DMS114 treated with DMSO at 0.1 percent for 48 hours (cell line): Measurements from ENCODE around the gene RFX8.
A peak's percentile ranks its signal among the peaks of the same experiment; 100 is the strongest.
"Not testable (repeated sequence)": the region's sequence is repeated elsewhere in the genome, so short reads cannot be mapped to it uniquely, and the experiment has no call there.

Experiments
- DNase-seq: peaks from one replicate; lab custom pipeline; 2025; ENCODE audit not compliant: unreplicated experiment; lab: John Stamatoyannopoulos, UW

The RFX8 gene

DNA sequence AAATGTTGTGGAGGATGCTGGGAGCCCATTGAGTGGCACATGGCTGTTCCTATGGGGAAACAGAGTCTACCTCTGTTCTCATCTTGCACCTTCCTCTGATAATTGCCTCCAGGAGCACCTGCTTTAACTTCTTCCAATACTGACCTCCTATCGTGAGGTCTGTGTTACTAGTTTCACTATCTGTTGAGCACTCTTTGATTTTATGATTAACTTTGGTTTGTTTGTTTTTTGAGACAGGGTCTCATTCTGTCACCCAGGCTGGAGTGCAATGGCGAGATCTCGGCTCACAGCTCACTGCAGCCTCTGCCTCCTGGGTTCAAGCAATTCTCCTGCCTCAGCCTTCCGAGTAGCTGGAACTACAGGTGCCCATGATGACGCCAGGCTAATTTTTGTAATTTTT, 12.1 kb upstream of the RFX8 start:
- no peak for DNase-seq

DNA sequence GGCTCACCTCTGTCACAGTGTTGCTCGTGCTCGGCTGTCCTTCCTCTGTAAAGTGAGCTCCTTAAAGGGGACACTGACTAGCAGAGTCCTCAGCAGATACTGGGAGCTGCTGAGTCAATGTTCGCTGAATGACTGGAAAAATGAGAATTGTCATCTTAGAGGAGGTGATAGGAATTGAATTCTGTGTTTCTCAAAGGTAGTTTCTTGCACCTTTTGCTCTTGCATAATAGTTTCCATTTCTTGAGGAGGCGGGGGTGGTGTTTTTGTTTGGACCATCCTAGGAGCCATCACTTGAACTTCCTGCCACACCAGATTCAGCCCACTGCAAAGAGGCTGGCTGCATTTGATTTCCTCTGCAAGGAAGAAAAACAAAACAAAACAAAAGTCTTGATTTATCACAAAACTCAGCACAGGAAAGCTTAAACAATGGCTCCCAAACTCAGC, 11.4 kb upstream of the RFX8 start:
- no peak for DNase-seq

DNA sequence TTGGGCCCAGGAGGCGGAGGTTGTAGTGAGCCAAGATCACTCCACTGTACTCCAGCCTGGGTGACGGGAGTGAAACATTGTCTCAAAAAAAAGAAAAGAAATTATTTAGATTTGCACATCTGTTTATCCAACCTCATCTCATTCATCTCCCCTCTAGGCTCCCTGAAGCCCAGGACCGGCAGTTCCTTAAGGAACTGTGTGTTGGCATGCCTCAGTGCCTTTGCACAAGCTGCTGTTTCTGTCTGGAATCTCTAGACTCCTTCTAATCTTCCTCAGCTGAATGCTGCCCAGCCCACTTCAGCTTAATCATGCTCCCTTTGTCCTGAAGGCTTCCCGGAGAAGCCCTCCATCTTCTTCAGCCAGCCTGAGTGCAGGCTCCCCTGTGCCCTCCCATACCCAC, 10.9 kb upstream of the RFX8 start:
- no peak for DNase-seq

DNA sequence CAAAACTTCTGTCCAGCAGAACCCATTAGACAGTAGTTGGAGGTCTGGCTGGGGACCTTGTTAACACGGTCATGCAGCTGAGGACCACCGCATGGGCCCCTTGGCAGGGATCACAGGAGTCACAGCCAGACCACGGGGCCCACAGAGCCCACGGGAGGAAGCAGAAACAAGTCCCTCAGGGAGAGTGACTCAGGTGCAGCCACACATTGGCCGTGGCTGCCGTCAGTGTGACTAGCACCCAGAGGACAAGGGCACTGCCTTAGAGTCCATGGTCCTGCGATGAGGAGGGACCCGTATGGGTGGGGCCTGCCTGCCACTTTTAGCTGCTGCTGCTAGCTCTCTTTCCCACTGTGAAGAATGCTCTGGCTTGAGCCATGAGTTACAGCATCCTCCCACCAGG, 5.9 kb upstream of the RFX8 start:
- no peak for DNase-seq

DNA sequence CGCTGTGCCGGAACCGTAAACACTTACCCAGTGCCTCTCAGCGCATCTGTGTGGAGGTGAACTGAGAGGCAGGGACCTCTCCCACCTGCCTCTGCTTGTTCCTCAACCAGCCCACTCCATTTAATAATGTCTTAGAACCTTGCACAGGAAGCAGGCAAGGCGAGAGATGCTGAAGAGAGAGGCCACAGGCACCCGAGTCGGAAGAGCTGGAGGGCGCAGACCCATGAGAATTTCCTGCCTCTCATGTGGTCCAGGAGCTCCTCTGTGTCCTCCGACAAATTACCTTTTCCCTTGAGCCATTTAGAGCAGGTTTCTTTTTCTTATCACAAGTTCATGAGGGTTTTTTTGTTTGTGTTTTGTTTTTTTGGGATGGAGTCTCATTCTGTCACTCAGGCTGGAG, 4.9 kb upstream of the RFX8 start:
- DNase-seq = no peak

DNA sequence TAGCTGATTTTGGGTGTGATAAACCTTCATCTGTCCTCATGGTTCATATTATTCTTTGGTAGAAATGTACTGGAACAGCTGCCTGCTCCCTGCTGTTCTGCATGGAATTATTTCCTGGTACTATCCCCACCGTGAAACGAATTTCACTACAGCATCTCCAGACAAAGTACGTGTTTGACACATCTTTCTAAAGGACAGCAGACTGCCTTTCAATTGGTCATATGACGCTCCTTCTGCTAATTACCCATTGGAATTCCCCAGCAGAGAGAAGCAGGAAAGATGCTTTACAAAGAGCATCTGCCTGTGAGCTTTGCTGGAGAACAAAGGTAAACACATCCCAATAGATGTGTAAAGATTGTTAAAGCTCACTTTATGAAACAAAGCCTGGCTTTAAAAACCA, 4.4 kb upstream of the RFX8 start:
- no peak for DNase-seq

DNA sequence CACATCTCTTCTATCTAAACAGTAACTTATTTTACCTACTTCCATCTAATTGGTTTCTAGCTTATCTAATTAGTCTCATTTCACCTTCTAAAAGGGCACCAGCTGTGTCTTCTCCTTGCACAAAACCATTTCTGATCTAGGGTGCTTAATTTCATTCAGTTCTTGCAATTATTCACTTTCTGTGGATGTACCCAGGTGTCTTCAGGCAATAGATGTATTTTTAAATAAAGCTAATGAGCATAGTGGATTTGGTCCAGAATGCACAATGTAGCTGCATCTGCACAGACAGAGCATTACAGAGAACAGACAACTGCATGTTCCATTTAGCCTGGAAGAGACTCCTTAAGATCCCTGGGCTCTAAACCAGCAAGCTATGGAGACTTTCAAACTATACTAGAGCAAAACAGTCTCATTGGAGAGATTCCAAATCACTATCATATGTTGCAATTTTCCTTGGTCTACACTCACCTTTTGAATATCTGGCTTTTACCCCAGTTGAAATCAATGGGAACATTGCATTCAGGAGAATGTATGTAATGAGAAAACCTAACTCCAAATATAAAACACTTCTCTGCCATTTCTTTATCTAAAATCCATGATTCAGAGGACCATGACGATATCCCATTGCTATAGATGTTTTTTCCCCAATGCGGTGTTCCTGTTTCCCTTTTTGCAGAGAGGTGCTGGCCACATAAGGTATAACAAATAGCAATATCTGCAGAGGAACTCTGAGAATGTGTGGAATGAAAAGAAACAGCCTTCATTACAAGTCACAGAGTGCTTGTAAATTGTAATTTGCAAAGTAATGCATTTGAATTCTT, 3.5 kb upstream of the RFX8 start:
- DNase-seq = no peak

DNA sequence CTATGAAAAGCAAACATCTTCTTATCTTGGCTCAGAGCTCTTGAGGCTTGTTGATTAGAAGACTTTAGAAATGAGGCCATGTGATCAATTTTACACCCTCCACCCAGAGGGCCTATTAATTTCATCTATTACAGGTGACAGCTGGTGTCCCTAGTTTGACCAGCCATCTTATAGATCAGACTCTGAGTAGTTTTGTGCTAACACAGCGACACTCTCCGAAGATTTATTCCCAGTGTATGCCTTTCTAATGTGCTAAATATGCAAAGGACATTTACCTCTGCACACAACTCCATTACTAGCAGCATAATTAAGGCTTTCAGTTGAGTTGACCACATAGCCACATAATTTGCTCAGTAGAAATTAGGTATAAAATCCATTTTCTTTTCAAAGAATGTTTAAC, 2.6 kb upstream of the RFX8 start:
- no peak for DNase-seq

DNA sequence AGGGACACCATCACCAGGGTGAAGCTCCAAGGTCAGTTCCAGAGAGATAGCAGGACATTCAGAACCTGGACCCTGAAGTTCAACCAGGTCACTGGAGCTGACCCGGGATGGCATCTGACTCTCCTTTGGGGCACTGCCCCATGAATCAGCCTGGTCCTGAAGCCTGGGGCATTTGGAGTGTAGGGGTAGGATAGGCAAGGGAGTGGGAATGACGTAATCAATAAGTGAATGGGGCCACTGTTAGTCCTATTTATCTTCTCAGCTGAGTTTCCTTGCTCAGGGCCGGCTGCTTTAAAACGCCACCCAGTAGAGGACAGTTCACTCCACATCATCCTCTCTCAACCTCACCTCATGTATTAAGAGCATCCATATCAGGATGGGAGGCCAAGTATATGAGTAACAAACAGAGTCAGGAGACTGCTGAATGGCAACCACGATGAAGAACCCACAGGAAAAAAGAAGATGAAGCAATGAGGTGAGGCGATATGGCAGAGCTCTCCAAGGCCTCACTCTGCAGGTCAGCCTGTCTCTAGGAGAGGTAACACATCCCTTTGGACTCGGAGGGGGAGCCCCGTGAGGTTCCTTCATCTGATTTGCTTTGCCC, 1.8 kb upstream of the RFX8 start:
- no peak for DNase-seq

DNA sequence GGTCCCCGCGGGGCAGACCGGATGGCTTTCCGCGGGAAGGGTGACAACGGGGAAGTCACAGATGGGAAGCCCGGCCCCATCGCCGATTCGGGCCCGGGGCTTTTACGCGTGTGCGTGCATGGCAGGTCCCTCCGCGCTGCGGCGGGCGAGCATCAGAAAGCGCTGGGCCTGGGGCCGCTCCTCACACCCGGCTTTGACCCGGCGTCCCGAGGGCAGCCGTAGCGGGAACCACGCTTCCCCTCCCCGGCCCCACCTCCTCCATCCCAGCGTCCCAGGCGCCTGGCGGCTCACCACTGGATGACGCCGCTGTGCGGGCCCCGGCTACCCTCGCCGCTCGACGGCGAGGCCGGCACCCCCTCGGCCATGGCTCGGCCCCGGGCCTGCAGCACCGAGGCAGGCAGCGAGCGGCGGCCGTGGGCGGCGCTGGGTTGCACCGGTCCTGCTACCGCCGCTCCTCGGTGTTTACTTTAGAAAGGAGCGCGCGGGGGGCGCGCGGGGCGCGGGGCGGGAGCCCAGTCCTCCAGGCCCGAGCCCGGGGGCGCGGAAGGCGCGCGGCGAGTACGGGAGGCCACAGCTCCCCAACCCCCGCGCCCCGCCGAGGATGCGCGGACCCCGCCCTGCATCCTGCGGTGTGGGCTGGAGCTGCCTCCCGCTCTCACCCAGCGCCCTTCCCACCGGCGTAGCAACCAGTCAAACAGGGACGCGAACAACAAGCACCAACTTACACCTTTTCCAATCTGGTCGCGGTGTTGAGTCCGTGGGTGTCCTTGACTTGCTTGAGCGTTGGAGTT, 806 bp downstream of the RFX8 start:
- peak; percentile 22 for DNase-seq

DNA sequence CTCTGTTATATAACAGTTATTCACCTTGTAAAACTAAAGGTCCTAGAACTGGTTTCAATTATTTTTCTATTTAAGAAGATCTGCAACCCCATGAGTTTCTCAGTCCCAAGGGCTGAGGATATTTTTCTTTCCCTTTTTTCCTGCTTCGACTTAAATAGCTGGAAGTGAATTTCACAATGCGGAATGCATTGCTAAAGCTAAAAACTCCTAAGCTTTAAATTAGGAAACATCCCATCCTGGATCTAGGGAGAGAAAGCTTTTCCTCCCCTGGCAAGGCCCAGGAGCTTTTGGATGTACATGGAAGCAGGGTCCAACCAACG, 1.4 kb downstream of the RFX8 start:
- DNase-seq = no peak

DNA sequence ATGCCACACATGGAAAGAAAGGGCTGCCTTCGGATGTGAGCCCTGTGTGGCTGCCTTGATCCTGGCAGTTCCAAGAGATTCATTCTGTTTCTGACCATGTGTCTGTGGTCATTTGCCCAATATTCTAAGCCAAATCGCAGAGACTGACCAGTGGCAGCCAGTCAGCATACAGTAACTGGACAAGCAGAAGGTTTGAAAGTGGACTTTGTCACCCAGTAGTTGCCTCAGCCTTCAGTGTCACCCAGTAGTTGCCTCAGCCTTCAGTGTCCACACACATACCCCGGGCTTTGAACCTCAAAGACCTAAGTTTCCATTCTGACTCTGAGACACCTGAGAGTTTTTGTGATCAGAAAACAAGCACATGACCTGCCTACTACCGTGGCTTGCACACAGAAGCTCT, 5.0 kb downstream of the RFX8 start:
- no peak for DNase-seq

DNA sequence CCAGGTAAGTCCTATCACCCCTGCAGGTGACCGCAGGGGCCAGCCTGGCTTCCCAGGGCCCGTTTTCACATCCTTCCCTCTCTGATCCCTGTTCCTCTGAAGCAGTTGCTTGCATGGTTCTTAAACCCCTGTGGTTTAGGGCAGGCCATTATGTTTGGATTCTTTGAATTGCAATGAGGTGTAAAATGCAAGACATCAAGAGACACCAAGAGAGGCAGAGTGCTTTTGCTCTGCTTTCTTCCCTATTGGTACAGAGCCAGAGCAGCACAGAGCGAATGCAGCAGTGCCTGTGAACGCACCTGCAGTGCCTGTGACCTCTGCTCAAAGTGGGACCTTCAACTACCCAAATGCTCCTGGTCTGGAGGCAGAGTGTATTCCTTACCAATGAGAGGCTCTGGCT, 7.6 kb downstream of the RFX8 start:
- no peak for DNase-seq

DNA sequence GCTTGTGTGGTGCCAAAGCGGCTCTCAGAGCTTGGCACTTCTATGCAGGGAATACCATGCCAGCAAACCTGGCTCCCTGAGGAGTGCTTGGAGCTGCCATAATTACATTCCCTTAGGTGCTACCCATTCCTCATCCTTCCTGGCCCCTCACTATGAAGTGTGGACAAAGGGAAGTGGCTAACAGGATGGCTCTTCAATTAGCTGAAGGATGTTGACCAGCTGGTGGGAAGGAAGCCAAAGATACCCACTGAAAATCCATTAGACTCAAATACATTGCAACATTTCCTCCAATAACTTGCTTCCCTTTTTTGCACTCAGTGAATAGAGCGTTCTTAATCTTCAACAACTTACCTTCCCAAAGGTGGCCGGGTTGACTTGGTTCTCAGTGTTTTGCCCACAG, 8.5 kb downstream of the RFX8 start:
- DNase-seq = no peak

DNA sequence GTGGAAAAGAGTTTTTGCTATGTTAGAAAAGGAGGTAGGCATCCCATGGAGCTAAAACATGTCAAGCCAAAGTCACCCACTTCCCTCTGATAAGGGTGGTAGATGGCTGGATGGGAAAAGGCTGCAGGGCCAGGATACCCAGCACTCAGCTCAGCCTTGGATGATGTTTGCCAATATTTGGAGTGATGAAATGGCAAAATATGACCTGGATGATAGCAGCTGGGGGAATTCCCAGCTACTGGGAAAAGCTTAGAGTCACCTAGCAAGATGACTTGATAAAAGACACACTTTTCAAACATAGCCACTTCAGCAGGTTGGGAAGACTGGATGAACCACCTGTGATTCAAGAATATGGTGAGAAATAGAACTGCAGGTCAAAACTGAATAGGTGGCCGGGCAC, 10.1 kb downstream of the RFX8 start:
- DNase-seq = no peak

DNA sequence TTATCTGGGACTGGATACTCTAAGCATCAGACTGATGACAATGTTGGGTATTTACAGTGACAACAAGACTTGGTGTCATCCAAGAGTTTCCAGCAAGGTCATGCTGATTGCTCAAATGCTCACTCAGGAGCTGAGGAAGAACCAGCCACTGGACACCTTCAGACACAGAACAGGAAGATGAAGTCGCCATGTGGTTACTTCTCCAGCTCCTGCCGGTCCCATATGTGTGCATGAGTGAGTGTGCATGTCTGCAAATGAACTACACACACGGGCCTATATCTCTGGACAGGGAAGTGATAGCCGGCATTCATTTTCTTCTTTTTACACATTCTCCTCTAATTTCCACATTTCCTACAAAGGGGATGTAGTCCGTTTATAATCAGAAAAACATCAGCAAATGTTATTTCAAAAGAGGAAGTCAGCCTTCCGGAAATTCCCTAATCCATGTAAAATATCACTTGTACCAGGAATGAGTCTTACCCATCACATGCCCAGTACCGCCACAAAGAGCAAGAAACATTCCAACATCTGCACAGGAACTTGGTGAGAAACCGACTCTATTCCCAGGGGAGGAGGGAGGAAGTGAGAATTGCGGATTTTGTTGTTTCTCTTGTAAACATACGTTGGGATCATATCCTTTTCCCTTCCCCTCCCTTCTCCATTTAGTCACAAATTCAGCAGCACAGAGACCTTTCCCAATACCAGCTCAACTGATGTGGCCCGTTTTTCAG, 10.8 kb downstream of the RFX8 start:
- no peak for DNase-seq

DNA sequence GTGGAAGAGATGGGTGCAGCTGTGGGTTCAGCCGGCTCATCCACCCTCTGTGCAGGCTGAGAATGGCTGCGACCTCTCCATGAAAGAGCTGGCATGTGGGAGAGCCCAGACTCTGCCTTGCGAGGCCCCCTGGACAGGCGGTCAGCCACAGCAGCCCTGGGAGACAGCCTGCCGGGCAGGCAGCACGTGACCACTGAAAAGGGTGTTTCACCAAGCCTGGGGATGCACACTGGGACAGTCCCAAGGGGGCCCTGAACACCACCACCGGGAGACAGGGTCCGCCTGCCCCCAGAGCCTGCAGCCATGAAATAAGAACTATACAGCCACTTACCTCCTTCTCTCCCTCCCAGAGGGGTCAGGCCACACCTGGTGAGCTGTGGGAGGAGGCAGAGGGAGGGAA, 11.5 kb downstream of the RFX8 start:
- DNase-seq = no peak

DNA sequence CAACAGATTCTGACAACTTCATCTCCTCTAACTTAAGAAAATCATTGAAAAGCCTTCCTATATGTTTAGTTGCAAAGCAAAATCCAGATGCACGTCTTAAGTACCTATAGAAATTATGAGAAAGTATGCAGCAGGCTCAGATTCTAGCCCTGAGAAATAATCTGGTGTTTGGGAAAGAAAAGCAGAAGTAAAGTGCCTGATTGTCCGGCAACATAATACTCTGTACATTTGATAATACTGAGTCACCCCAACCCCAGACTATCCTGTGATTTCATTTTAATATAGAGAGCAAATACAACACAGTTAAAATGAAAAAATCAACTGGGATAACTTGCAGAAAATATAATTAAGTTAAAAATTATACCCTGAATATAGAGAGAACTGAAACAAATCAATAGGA, 13.5 kb downstream of the RFX8 start:
- DNase-seq = no peak

DNA sequence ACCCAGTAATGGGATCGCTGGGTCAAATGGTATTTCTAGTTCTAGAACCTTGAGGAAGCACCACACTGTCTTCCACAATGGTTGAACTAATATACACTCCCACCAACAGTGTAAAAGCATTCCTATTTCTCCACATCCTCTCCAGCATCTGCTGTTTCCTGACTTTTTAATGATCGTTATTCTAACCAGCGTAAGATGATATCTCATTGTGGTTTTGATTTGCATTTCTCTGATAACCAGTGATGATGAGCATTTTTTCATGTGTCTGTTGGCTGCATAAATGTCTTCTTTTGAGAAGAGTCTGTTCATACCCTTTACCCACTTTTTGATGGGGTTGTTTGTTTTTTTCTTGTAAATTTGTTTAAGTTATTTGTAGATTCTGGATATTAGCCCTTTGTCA, 20.5 kb downstream of the RFX8 start:
- not testable (repeated sequence) for DNase-seq

DNA sequence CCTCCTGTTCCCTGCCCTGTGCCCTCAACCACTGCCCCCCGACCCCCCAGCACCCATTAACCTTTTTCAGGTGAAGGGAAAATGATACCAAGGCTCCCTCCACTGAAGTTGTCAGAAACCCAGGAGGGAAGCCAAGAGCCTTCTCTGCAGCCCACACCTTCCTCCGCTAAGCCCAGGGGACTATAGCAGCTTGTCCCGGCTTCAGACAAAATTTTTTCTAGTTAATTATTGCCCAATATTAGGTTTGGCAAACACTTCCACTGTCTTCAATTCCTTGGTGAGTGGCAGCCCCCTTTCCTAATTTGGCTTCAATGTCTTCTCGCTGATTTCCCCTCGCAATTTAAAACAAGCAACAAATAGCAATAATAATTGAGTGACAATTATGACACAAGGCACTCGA, 23.9 kb downstream of the RFX8 start:
- DNase-seq = no peak

DNA sequence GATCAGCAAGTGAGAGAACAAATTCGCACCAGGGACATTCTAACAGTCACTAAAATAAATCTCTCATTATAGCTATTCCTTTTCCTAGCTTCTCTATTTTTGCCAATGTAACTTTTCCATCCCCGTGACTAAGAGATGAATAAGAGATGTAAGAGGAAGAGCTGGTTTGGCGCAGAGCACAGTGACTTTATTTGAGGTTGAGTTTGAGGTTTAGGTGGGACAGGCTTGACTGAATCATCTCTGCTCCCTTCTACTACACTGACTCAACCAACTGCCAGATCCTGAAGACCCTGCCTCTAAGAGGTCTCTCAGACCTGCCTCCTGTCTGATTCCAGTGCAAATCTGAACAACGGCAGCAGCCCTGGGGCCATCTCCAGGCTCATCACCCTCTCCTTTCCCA, 28.0 kb downstream of the RFX8 start:
- no peak for DNase-seq

DNA sequence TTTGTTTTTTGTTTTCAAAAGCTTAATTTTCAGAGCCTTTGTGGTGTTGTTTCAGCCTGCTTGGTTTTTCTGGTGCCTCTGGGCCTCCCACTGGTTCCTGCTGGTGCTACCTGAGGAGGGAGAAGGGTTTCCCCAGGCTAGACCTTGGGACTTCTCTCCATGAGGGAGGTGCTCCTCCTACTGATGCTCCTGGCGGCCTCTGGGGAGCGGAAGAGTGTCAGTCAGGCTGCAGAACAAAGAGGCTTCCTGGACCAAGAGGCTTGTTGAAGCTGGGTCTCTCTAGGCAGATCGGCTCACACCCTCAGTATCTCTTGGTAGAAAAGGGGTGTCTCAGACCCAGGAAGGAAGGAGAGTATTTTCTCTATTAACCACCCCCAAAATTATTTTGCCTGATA, 32.2 kb downstream of the RFX8 start:
- no peak for DNase-seq
